Omental fat pad (tissue), 4 donors: Measurements from ENCODE around the gene INTS6. TPM values are rescaled to one million over a fixed set of nuclear protein-coding genes. Genes with fewer than 3 reads are reported as not detected.

Source experiments
- ATAC-seq: fragments of 150-250 bp; one replicate; pipeline ENCODE4 v1.9.1; 2016; ENCODE audit warnings: mild to moderate bottlenecking, moderate library complexity; ENCODE audit not compliant: low FRiP score
- DNase-seq: peaks from one replicate; pipeline ENCODE4 v3.0.0-alpha.2; 2019; ENCODE audit warnings: low spot score
- total RNA-seq, 4 donors: library from RNA; depleted of rRNA; stranded (reverse); fragments of >200 nt; gene quantifications; one replicate each; pipeline ENCODE4 v1.1.0, GENCODE V29; 2016
- TF ChIP-seq, protein P1 (sequence below), 3 donors: fragments of 450-650 bp; IDR thresholded peaks; one replicate each; pipeline ENCODE4 v1.5.1; 2016 to 2017; ENCODE audit warnings: antibody characterized with exemption in 3 of 3, mild to moderate bottlenecking in 3 of 3, moderate library complexity in 2 of 3

INTS6 gene
- total RNA-seq, 4 donors from 2014 or later: 31.3 to 69.7 (median 40.0) TPM

DNA sequence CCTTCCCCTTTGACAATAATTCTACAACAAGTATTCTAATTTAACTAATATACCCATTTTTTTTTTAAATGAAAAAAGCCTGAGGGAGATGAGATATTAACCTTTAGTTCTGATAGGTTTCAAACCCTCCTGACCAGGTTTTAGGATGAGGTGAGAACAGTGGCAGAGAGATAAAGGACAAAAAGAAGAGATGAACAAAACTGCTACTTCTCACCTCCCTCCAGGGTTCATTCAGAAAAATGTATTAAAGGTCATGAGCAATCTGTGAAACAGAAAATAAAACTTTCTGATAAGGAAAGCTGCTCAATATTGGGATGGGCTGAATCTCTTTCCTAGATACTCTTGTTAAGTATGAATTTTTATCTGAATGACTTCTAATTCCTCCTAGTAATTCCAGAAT is 89.2 kb downstream of the INTS6 start:
- TF ChIP-seq, protein P1, sequence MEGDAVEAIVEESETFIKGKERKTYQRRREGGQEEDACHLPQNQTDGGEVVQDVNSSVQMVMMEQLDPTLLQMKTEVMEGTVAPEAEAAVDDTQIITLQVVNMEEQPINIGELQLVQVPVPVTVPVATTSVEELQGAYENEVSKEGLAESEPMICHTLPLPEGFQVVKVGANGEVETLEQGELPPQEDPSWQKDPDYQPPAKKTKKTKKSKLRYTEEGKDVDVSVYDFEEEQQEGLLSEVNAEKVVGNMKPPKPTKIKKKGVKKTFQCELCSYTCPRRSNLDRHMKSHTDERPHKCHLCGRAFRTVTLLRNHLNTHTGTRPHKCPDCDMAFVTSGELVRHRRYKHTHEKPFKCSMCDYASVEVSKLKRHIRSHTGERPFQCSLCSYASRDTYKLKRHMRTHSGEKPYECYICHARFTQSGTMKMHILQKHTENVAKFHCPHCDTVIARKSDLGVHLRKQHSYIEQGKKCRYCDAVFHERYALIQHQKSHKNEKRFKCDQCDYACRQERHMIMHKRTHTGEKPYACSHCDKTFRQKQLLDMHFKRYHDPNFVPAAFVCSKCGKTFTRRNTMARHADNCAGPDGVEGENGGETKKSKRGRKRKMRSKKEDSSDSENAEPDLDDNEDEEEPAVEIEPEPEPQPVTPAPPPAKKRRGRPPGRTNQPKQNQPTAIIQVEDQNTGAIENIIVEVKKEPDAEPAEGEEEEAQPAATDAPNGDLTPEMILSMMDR (IDR thresholded peaks at IDR 0.05): no peak
- ATAC-seq (no peak), DNase-seq (no peak)

DNA sequence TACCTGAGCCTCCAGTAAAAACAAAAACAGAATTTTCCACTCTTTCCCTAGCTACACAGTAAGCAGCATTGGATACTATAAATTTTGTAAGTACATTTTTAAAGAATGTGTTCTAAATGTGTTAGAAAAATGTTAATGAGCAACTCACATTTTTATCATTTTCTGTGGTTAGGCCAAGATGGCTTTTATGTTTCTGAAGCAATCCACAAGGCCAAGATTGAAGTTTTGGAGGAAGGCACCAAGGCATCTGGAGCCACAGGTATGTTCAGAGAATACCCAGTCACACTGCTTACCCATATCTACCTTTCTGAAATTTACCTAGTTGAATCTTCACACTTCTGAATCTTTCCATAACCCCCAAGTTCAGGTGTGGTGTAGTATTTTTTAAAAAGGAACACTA is 91.7 kb downstream of the INTS6 start:
- TF ChIP-seq, protein P1 (IDR thresholded peaks at IDR 0.05): no peak
- no peak for DNase-seq
- no peak for ATAC-seq

DNA sequence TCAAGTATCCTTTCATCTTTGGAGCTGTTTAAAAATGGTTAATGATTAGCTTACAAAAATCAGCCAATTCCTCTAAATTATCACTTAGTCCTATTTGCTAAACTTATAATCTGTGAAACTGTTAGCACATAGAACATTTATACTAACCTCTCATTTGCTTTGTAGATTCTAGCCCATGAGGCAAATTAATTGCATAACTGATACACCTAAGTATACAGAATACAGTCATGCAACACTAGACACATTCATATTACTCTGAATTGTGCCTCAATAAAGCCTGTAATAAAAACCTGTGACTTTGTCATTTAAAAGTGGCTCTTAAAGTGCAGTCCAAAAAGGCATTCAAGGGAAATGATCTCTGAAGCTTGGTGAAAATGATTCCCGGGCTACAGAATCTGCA is 92.3 kb downstream of the INTS6 start:
- DNase-seq: no peak
- no peak for ATAC-seq
- TF ChIP-seq, protein P1 (IDR thresholded peaks at IDR 0.05): no peak

DNA sequence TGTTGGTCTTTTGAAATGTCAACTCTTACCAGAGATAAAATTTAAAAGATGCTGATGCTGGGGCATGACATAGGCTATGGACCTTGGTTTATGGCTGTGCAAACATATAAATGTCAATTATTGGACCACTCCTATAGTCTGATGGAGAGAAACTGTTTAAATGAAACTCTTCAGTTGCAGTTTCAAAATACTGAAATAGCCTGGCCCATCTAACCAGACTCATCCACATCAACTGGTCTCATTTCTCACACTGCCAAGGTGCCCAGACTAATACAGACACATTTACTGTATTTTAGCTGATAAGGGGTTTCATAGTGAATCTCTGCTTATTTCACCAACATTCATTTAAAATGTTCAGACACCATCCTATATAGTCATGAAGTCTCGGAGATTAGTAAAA is 93.5 kb downstream of the INTS6 start:
- ATAC-seq (no peak), DNase-seq (no peak)
- TF ChIP-seq, protein P1 (IDR thresholded peaks at IDR 0.05): no peak

DNA sequence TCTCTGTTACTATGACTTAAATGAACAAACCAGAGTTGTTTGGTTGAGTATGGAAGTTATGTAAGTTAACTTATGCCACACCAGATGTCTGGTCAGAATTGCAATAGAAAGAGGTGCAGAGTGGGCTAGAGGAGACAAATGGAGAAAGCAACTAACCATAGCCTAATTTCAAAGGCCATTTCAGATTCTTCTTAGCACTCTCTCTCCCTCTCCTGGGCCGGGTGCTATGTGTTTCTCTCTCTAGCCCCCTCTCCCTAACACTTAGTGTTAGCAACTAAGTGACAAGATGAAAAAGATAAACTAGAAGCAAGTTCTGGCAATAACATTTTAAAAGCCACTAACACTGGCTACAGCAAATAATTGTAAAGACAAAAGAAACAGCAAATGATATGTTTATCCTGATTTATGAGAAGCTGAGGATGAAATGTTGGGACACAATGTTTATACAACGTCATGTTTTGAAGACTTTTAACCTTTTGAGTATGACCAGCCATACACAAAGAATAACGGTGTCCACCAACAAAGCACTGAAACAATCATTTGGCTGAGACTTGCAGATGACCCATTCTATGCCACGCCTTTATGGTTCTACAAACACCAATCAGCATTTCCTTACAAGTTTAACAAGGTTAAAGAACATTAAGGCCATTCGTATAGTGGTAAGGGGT is 94.8 kb downstream of the INTS6 start:
- no peak for ATAC-seq
- TF ChIP-seq, protein P1 (IDR thresholded peaks at IDR 0.05): no peak

DNA sequence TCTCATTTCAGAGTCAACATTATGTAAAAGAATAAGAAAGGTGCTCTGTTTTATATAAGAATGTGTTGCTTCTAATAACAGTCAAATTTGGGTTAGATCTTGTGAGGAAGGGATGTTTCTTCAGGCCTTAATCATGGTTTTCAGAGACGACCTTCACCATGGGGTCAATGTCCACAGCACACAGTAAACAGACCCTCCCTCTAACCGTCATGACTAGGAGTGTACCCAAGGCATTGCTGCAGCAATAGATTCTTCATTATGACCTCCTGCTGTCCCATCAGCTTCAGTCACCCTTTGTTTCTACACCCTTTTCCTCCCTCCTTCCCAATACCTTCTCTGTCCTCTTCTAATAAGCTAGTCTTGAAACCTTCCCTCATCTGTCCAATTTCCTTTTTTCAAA is 97.6 kb downstream of the INTS6 start:
- ATAC-seq: no peak

More for the DNA sequence above, 94.8 kb downstream of the INTS6 start:
- DNase-seq: no peak

DNA sequence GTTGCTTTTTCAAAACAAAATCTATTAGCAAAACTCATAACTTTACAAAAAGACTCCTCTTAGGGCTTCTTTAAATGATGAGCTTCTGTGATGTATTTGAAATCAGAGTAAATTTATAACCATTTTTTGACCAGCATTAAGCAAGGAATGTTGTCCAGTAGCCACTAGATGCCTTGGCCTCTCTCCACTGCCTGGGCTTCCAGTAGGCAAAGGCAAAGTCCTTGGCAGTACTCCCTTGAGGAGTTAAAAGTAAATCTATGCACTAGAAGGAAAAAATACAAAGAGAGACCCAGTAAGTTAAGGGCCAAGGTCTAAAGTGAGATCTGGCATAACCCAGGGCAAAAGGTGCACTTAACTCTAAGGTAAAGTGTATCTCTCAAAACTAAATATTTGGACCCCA is 103.8 kb downstream of the INTS6 start:
- no peak for ATAC-seq
- TF ChIP-seq, protein P1 (IDR thresholded peaks at IDR 0.05): no peak
- DNase-seq: no peak

More for the DNA sequence above, 97.6 kb downstream of the INTS6 start:
- no peak for DNase-seq
- TF ChIP-seq, protein P1 (IDR thresholded peaks at IDR 0.05): no peak
